HG02840 (cell line): Measurements from ENCODE around the gene MBD4.

Source experiments
- ATAC-seq: cut with Tn5 transposase; IDR thresholded peaks from one replicate; pipeline ENCODE4 v1.9.1; 2021; ENCODE audit warnings: mild to moderate bottlenecking, moderate library complexity, moderate number of reproducible peaks; ENCODE audit not compliant: unreplicated experiment, low FRiP score

The MBD4 gene

GRCh38 chr3:129432671-129433070 is 7.1 kb downstream of the MBD4 start:
- ATAC-seq, result no peak

GRCh38 chr3:129432036-129432435 is 7.7 kb downstream of the MBD4 start:
- no peak for ATAC-seq

GRCh38 chr3:129429602-129430001 is 10.1 kb downstream of the MBD4 start:
- no peak for ATAC-seq

GRCh38 chr3:129429080-129429451 is 10.7 kb downstream of the MBD4 start:
- ATAC-seq, result no peak

- ATAC-seq, result peak; percentile 75
Measured at GRCh38 chr3:129428376-129429079, 11.2 kb downstream of the MBD4 start, which contains the start of gene EFCAB12. TSS of gene EFCAB12 (minus strand) at chr3:129428636. CDS start at chr3:129428488, 148 bp downstream.

GRCh38 chr3:129428007-129428375 is 11.8 kb downstream of the MBD4 start:
- no peak for ATAC-seq

- no peak for ATAC-seq
Measured at GRCh38 chr3:129425619-129426018, 14.1 kb downstream of the MBD4 start.

- ATAC-seq, result no peak
Measured at GRCh38 chr3:129425213-129425612, 14.5 kb downstream of the MBD4 start.

GRCh38 chr3:129424185-129424841 is 15.4 kb downstream of the MBD4 start:
- ATAC-seq, result no peak

GRCh38 chr3:129422897-129423296 is 16.9 kb downstream of the MBD4 start:
- ATAC-seq, result no peak

- no peak for ATAC-seq
Measured at GRCh38 chr3:129421988-129422745, 17.6 kb downstream of the MBD4 start.

- no peak for ATAC-seq
Measured at GRCh38 chr3:129421236-129421883, 18.4 kb downstream of the MBD4 start.

- ATAC-seq, result no peak
Measured at GRCh38 chr3:129419476-129419875, 20.3 kb downstream of the MBD4 start.

- ATAC-seq, result no peak
Measured at GRCh38 chr3:129418041-129418973, 21.4 kb downstream of the MBD4 start.

GRCh38 chr3:129417326-129417725 is 22.4 kb downstream of the MBD4 start:
- no peak for ATAC-seq

GRCh38 chr3:129416415-129416814 is 23.3 kb downstream of the MBD4 start:
- no peak for ATAC-seq

- ATAC-seq, result no peak
Measured at GRCh38 chr3:129415830-129416229, 23.9 kb downstream of the MBD4 start.

GRCh38 chr3:129415378-129415777 is 24.4 kb downstream of the MBD4 start:
- ATAC-seq, result no peak

- ATAC-seq, result no peak
Measured at GRCh38 chr3:129413687-129414506, 25.9 kb downstream of the MBD4 start.
